HS-5 (cell line): ENCODE measurements around the gene RAD23A.
A peak's percentile ranks its signal among the peaks of the same experiment; 100 is the strongest.
"Not testable (repeated sequence)": the region's sequence is repeated elsewhere in the genome, so short reads cannot be mapped to it uniquely, and the experiment has no call there.

Experiments
- DNase-seq: peaks from one replicate; pipeline ENCODE4 v3.0.0-alpha.2; 2012; ENCODE audit warnings: low read depth

The RAD23A gene

DNA sequence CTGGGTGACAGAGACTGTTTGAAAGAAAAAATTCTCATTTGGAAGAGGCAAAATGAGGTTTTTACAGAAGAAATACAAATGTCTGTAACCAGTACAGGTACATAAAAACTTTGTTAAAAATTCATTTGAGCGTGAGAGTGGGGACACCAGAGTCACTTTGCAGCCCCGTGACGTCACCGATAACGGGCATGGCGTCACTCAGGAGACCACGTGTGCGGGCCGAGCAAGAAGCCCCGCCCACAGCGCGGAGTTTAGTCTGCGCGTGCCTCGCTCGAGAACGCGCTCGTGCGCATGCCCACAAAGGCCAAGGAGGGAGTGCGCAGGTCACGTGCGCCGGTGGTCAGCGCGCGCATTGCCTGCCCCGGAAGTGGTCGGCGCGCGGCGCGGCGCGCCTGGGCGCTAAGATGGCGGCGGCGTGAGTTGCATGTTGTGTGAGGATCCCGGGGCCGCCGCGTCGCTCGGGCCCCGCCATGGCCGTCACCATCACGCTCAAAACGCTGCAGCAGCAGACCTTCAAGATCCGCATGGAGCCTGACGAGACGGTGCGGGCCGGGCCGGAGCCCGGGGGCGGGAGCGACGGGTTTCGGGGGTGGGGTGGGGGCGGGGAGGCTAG is at the start of gene RAD23A:
Gene RAD23A (plus strand): TSS at position 384 of the 613 bp plus-strand sequence. CDS start 87 bp downstream, at position 471.
- DNase-seq, result peak; percentile 98

DNA sequence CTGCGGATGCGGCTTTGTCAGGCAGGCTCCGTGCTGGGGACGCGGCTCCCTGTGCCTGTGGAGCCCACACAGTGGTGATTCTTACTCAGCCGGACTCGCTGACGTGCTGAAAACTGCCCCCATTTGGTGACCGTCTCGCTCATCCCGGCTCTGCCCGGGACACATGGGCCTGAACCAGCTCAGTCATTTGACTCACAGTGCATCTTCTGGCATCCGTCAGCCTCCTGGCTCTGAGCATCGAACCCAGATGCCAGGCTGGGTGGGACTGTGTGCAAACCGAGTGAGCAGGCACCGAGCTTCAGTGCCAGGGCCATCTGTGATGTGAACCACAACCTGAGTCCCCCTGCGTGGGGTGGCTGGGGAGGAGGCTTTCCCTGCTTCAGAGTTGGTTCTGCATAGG is 49.2 kb upstream of the RAD23A start:
- no peak for DNase-seq

DNA sequence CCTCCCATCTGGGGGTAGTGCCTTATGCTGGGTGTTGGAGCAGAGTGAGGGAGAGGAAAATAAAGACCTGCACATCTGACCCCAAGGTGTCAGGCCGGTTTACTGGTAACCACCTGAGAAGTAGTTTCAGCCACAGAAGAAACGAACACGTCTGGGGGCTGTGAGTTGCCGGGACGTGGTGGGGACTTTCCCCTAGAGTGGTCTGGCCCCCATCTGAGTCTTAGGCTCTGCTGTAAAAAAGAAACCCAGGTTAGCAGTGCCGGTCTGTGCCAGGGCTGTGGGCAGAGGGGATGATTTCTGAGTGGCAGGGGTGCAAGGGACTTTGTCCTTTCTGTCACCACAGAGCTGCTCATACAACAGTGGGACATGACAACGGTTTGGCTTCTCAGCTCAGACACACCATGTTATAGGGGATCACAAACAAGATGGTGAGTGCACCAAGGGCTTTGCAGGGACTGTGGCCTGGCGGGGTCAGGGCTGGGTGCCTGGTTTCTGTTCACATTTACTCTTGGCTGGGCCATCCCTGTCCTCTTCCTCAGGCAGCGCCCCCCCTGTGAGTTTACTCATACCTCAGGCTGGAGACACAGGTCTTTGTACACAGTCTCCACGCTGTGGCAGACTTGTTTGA is 45.7 kb upstream of the RAD23A start:
- DNase-seq, result no peak

DNA sequence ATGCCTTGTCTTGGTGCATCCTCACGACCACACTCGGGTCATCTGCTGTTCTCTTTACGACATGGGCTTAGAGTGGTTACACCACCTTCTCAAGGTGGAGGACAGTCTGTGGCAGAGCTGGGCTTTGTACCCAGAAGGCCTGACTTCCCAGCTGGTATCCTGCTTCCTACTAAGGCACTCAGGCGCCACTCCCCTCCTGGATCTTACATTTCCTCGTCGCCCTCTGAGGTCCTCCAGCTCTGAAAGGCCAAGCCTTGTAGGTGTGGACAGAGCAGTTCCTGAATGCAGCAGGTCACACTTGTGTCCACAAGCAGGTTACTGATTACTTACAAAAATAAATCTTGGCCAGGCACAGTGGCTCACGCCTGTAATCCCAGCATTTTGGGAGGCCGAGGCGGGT is 38.5 kb upstream of the RAD23A start:
- DNase-seq, result no peak

DNA sequence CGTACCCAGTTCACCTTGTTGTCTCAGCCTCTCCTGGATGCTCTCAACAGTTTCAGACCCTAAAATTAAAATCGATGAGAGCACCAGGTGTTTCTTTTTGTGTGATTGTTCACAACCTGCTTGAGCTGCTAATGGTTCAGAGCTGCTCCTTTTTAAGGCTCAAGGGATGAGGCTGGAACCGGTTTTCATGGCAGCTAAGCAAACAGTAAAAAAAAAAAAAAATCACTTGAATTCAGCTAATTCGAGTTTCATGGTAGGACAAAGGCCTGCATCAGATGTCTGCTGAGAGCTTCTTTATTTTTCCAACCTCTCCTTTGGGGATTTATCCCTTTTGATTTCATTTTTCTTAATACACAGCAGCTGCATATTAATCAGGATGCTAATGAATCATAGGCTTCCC is 33.1 kb upstream of the RAD23A start:
- DNase-seq, result no peak

DNA sequence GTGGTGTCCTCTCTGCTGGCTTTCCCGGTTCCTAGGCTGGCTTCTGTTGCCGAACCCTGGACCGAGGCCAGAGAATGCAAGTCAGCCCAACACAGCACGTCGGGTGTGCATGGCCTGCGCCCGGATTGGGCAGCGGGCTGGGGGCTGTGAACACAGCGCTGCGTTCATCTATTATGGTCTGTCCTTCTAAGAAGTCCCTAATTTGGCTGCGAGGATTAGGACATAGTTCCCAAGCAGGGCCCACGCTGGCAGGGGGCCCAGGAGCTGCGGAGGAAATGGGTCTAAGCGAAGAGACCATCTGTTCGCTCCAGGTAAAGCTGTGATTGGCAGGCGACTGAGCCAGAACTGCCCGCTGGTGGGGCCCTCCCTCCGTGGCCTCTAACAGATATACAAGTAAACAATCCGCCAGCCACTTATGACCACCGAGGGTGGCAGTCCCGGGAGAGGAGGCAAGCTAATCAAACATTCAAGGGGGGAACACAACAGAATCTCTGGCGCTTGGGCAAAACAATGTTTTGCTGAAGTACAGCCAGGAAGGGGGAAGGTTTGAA is 32.6 kb upstream of the RAD23A start:
- DNase-seq, result no peak

DNA sequence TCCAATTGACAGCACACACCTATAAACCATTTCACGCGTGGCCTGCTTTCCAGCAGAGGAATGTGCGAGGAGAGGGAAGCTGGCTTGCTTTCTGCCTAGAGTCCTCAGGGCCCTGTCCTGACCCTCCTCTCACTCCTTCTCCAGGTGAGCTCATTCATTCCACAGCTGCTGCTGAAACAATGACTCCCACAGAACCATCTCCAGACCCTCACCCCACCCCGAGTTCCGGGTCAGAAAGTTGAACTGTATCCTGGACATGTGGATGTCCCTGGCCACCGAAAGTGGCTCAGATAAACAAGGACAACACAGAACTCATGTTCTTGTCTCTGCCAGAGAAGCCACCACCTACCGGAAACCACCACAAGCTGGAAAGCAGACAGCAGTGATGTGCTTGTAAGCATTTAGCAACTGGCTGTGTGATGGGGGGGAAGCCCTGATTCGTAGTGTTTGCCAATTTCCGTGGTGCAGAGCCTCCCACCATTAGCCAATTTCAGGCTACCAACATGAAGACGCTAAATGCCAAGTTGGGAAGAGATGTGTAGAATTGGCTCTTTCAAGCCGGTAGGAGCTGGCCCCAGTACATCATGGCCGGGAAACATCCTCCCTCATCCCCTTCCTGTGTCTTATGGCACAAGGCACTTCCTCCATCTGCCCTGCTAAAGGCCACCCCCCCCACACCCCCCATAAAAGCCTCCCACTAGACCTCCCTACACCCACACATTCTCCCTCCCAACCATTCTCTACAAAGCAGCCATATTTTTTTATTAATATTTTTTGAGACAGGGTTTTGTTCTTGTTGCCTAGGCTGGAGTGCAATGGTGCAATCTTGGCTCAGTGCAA is 31.6 kb upstream of the RAD23A start:
- DNase-seq, result no peak

DNA sequence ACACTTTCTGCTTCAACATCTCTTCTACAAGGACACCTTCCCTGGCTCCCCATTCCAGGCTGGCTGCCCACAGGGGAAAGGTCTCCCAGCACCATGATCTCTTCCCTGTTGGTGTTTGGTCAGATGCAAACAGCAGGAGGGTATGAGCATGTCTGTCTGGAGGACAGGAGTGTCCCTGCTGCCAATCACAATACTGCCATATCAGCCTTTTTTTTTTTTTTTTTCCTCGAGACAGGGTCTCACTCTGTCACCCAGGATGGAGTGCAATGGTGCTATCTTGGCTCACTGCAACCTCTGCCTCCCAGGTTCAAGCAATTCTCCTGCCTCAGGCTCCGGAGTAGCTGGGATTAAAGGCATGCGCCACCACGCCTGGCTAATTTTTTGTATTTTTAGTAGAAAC is 29.8 kb upstream of the RAD23A start:
- not testable (repeated sequence) for DNase-seq

DNA sequence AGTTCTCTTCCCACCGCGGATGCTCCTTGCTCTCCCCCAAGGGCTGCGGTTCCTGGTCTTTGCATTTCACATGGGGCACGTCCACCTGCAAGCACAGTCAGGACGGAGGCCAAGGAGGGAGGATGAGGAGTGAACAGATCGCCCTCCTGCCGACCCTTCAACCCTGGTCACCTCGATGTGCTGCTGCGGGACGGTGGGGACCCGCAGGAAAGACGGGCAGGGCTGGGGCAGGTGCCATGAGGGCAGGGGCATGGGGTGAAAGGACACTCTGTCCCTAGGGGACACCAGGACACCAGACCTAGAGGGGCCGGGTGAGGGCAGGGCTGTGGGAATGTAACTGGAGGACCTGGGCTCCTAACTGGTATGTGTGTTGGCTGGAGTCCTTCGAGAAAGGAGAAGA is 27.4 kb upstream of the RAD23A start:
- DNase-seq, result no peak

DNA sequence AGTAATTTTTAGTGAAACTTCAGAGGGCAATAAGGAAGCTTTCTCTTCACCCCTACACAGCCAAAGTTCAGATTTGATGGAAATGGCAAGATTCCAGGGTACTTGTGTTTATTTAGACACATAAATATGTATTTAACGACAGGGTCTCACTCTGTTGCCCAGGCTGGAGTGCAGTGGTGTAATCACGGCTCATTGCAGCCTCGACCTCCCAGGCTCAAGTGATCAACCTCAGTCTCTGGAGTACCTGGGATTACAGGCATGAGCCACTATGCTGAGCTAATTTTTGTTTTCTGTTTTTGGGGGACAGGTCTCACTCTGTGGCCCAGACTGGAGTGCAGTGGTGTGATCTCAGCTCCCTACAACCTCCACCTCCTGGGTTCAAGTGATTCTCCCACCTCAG is 24.6 kb upstream of the RAD23A start:
- DNase-seq, result no peak

DNA sequence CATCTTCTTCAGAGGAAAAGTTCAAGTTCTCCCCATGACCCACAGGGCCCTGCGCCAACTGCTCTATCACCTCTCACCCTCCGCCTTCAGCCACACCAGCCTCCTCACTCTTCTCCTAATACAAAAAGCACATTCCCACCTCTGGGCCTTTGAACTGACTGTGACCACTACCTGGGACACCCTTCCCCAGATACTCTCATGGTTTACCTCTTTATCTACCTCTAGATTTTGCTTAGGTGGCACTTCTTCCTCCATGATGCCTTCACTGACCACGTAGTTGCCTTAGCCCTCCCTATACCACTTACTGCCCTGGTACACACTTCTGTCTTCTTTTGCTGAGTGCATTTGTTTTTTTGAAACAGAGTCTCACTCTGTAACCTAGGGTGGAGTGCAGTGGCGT is 22.7 kb upstream of the RAD23A start:
- no peak for DNase-seq

DNA sequence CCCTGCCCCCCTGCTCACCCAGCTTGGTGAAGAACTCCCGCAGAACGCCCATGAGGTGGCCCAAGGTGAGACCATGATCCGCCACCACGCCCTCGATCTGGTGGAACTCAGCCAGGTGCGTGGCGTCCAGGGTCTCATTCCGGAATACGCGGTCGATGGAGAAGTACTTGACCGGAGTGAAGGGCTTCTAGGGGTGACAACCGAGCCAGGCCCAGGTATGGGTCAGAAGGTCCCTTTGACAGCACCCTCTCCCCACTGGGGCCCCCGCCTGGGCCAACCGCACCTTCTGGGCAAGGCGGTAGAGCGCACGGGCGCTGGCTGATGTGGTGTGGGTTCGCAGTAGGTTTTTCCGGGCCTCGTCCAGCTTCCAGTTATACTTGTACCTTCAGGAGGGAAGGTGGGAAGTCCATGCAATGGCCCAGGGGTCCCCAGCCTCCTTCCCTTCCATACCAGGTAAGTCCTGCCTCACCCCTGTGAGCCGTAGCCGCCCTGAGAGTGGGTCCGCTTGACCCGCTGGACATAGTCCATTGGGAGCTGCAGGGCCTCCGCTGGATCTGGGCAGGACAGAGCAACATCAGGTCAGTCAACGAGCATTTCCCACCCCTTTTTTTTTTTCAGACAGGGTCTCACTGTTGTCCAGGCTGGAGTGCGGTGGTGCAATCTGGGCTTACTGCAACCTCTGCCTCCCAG is 20.9 kb upstream of the RAD23A start:
- no peak for DNase-seq

DNA sequence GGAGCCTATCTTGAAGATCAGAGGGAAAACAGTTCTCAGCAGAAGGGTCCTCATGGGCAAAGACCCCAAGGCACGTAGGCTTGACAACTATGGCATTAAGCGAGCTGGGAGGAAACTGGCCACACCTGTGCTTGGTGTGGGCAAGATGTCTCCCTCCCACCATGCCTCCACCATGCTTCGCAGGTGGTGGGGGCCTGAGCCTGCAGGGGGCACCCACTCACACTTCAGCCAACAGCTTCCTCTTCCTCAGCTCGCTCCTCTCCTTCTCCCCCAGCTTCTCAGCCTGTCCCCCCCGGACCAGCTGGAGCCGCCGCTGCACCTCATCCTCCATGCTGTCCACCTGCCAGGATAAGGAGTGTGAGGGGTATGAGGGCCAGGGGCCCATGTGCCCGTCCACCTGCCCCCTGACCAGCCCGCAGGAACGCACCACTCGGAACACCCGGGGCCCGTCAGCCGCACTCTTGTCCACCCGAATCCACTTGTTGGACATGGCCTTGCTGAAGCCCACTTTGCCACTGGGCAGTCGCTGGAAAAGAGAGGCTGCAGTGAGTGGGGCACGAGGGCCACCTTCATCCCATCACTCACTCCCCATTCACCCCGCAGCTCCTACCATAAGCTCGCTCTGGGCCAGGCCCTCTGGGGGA is 15.5 kb upstream of the RAD23A start:
- DNase-seq, result no peak

DNA sequence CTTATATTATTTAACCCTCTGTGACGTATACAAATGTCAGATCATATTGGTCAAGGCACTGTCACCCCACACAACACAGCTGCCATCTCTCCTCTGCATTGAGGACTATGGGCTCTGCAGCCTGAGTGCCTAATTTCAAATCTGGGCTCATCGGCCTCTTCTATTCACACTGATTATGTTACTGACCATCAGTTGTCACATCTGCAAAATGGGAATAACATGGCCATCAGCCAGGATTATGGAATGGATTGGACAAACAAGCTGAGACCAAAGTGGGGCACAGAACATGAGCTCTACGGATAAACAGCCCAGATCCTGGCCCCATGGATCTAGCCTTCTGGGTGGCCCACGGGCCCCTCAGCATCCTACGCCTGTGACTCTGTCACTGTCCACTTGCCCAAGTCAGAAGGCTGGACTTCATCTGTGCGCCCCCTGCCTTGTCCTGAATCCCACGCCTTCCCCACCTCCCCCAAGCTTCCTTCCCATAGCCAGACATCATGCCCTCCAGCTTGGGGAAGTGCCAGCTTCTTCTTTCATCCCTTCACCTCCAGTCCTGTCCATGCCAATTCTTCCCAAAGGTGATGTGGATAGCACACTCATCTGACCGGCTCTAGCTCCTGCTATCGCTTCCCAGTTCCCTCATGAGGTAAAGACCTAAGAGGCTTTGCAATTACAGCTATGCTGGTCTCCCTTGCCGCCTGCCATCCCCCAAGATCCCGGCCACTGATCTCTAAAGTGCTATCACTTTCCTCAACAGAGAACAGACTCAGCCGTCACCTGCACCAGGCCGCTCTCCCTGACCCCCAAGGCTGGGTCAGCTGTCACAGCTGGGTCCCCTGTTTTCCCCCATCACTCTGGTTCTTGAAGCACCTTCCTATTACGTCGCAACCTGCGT is 13.0 kb upstream of the RAD23A start:
- DNase-seq, result no peak

DNA sequence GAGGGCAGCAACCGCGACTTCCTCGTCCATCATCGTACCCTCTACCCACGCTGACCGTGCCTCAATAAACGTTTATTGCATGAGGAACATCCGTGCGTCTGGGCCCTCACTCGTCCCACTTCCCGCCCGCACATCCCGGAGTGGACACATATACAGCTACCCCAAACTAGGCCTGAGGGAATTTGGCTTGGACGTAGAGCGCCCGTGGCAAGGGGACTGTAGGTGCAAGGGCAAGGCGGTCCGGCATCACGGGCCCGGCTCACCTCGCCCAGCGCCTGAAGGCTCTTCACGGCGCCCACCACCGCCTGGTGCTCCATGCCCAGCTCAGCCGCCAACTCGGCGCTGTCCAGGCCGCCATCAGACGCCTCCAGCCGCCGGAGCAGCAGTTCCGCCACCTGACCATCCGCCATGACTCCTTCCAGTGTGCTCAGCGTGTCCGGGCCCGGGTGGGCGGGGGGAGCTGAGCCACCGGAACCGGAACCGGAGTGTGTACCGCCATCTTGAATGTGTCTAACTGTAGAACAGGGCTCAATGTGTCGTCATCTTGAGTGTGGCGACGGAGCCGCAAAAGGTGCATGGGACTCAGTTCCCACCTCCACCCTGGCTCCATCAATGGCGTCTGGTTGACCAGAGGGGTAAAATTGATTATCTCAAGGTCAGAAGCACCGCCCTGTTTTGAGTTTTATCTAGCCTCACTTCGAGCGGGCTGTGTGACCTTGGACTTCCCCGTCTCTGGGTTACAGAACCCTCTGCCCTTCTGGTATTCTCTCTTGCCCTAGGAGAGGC is 12.2 kb upstream of the RAD23A start, which contains the start of gene FARSA:
Gene FARSA (minus strand): TSS at position 425 of the 786 bp plus-strand sequence. CDS start 15 bp downstream, at position 410.
- peak; percentile 74 for DNase-seq

DNA sequence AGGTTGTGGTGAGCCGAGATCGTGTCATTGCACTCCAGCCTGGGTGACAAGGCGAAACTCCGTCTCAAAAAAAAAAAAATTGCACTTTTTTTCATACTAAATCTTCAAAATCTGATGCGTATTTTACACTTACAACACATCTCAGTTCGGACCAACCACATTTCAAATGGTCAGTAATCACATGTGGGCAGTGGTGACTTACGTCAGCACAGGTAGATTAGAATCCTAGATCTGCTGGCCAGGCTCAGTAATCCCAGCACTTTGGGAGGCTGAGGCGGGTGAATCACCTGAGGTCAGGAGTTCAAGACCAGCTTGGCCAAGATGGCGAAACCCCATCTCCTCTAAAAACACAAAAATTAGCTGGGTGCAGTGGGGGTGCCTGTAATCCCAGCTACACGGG is 10.6 kb upstream of the RAD23A start:
- DNase-seq, result no peak

DNA sequence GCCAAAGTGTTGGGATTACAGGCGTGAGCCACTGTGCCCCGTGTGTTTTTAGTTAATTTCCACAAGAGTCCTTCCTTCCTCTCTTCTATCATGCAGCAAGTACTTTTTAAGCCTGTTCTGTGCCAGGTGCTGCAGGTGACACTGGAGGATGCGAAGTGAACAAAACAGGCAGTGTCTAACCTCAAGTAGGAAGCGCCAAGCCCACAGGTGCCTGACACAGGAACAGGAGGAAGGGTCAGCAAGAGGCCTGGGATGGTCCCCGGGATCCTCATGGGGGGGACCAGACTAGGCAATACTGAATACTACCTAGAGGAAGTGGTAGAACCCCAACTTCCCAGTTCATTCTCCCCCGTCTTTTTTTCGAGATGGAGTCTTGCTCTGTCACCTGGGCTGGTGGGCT is 9.1 kb upstream of the RAD23A start:
- no peak for DNase-seq

DNA sequence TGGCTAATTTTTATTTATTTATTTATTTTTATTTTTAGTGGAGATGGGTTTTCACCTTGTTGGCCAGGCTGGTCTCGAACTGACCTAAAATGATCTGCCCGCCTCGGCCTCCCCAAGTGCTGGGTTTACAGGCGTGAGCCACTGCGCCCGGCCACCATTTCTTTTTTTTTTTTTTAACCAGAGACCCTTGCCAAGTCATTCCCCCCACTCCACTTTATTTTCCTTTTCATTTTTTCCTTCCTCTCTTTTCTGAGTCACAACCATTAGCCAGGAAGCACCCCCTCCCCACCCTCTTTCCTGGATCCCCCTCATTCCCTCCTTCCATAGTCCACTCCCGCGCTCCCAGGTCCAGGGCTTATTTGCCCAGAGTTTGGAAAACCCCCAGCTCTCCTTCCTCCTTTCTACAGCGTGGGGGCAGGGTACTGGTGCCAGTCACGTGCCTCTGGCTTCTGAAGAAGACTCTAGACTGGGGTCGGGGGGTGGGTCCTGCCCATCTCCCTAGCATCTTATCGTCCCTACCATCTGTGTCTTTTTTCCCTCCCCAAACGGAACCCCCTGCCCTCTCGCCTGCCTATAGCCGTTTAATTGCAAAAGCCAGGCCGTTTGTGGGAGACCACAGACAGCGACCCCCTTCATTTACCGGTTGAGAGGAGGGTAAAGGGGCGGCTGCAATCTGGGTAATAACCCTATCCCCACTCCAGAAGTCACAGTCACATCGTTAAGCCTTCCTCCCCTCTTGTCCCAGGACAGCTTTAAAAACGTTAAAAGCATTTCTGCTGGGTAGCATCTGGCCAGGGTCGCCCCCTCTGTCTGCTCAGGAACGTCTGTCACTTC is 8.4 kb upstream of the RAD23A start:
- DNase-seq, result no peak
